Activated CD8-positive, alpha-beta T cell treated with anti-CD3 and anti-CD28 coated beads, Interleukin-2, amount 10 ng/mL, durations not matched to agents 7 days and 5 days (primary cell): Measurements from ENCODE around the gene ZNRF4. TPM values are rescaled to one million over a fixed set of nuclear protein-coding genes. Genes with fewer than 3 reads are reported as not detected.

Experiments used
- ATAC-seq: fragments of 150-1000 bp; cut with Tn5 transposase; one replicate; pipeline ENCODE4 v1.10.0; 2021; ENCODE audit warnings: moderate library complexity
- CTCF ChIA-PET: fragments of 350-600 bp; sonication (Branson Sonifier 250); formaldehyde crosslinking; loops from one replicate; lab custom pipeline; 2021; ENCODE audit warnings: antibody characterized with exemption; lab: Charles Lee
- POLR2A ChIA-PET: fragments of 350-600 bp; sonication (Branson Sonifier 250); formaldehyde crosslinking; loops from one replicate; lab custom pipeline; 2021; ENCODE audit warnings: antibody characterized with exemption; lab: Charles Lee
- DNase-seq: peaks from one replicate; pipeline ENCODE4 v3.0.0-alpha.2; 2020
- H3K27ac Mint-ChIP-seq: one replicate; pipeline ENCODE4 v1.8.0; 2021; ENCODE audit warnings: mild to moderate bottlenecking, mixed read lengths
- H3K27me3 Mint-ChIP-seq: one replicate; pipeline ENCODE4 v1.8.0; 2021; ENCODE audit warnings: low read depth, mixed read lengths
- H3K36me3 Mint-ChIP-seq: one replicate; pipeline ENCODE4 v1.8.0; 2021; ENCODE audit warnings: low read depth, mixed read lengths
- H3K4me1 Mint-ChIP-seq: one replicate; pipeline ENCODE4 v1.8.0; 2021; ENCODE audit warnings: low read depth, mixed read lengths
- H3K4me3 Mint-ChIP-seq: one replicate; pipeline ENCODE4 v1.8.0; 2021; ENCODE audit warnings: mild to moderate bottlenecking, mixed read lengths
- H3K9me3 Mint-ChIP-seq: one replicate; pipeline ENCODE4 v1.8.0; 2022; ENCODE audit warnings: mixed read lengths; ENCODE audit not compliant: insufficient read depth
- total RNA-seq, 2 experiments: library from RNA; stranded (reverse); gene quantifications; one replicate each; pipeline ENCODE4 v1.2.3, GENCODE V29; 2021

Gene ZNRF4
- total RNA-seq, 2 experiments from 2014 or later, result not detected

DNA sequence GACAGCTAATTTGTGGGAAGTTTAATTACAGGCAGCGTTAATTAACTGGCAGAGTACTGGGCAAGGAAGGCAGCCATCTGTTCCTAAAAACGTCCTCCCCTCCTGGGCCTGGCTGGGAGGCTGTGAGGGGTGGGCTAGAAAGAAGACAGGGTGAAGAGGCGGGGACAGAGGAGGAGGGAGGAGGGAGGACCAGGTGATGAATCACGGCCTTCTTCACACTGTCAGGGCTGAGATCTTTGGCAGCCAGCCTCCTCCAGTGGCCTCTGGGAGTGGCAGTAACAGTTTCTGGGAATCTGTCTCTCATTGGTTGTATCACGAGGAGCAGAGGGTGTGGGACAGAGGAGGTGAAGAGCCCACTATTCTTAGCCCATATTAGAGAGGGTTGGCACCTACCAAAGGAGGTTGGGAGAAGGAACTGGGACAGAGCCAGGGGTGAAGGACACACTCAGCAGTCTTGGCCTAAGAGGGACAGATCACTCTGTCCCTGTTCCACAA is 9.6 kb upstream of the ZNRF4 start:
- CTCF ChIA-PET, result no interaction called here

DNA sequence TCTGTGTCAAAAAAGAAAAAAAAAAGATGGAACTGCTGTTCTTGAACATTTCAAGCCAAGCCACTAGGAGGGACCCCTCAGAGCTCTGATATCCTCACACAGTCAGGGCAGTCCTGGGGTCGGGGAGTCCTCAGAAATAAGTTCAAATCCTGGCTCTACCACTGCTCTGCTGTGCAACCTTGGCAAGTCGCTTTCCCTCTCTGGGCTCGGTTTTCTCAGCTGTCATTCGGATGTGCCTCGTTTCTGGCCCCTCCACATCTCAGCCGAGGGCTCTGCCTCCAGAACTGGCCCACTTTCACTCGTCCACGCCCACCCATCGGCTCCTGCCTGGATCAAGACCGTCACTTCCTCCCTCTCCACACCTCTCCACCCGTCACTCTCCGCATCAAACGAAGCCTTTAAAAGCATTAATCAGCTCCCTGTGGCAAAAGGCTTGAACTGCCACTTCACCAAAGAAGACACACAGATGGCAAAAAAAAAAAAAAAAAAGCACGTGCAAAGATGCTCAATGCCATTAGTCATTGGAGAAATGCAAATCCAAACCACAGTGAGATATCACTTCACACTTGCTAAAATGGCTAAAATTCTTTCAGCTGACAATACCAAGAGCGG is 7.4 kb upstream of the ZNRF4 start:
- H3K27ac Mint-ChIP-seq, result no peak overlapping the region
- no peak overlapping the region for H3K4me3 Mint-ChIP-seq
- ATAC-seq, result no peak
- ChIA-PET CTCF (no interaction called here), POLR2A (no interaction called here)
- H3K9me3 Mint-ChIP-seq, result no peaks in the 10 kb centered on the region
- H3K27me3 Mint-ChIP-seq, result no peaks in the 10 kb centered on the region
- no peaks in the 10 kb centered on the region for H3K4me1 Mint-ChIP-seq
- no peak for DNase-seq
- H3K36me3 Mint-ChIP-seq, result no peaks in the 10 kb centered on the region

More for the DNA sequence above, 9.6 kb upstream of the ZNRF4 start:
- Mint-ChIP-seq H3K27ac (no peak overlapping the region), H3K4me3 (no peak overlapping the region), H3K27me3 (no peaks in the 10 kb centered on the region), H3K9me3 (no peaks in the 10 kb centered on the region), H3K4me1 (no peaks in the 10 kb centered on the region), H3K36me3 (no peaks in the 10 kb centered on the region)
- POLR2A ChIA-PET, result no interaction called here
- ATAC-seq (no peak), DNase-seq (no peak)

DNA sequence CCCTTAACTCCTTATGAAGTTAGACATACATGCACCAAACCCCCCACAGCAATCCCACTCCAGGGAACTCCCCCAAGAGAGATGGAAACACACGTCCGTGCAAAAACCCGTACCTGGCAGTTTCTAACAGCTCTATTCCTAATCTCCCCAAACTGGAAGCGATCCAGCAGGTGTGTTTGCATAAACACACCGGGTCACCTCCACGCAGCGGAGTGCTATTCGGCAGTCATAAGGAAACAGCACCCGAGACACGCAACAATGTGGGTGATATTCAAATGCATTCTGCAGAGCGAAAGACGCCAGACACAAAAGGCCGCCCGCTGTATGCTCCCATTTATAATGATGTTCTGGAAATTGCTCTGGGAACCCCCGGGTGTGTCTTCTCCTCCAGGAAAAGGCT is 6.8 kb upstream of the ZNRF4 start:
- ATAC-seq (no peak), DNase-seq (no peak)
- H3K27ac Mint-ChIP-seq, result no peak overlapping the region
- no peaks in the 10 kb centered on the region for H3K9me3 Mint-ChIP-seq
- no peak overlapping the region for H3K4me3 Mint-ChIP-seq
- no peaks in the 10 kb centered on the region for H3K4me1 Mint-ChIP-seq
- ChIA-PET POLR2A (no interaction called here), CTCF (no interaction called here)
- no peaks in the 10 kb centered on the region for H3K36me3 Mint-ChIP-seq
- no peaks in the 10 kb centered on the region for H3K27me3 Mint-ChIP-seq

DNA sequence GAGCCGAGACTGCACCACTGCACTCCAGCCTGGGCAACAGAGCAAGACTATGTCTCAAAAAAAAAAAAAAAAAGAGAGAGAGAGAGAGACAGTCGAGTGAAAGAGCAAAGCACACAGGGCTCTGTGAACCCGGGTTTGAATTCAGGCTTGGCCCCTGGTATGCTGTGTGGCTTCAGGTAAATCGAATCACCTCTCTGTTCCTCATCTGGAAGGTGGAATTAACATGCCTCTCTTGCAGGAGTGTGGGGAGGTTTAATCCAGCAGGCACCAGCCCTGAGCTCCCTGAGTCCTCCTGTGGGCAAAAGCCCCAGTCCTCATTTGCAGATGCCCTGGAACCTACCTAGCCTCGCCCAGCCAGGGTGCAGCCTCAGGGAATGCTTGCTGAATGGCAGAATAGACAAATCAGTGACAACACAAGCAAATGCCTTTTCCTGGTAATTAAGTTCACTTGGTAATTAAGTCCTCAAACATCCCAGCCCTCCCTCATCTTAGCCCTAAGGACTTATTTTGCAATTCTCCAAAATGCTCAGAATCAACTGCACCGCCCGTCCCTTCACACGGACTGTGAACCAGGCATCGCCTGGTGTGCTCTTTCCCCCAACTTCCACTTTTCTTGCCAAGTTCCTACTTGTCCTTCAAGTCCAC is 4.6 kb upstream of the ZNRF4 start:
- ChIA-PET CTCF (no interaction called here), POLR2A (no interaction called here)
- no peak for ATAC-seq
- H3K36me3 Mint-ChIP-seq, result no peaks in the 10 kb centered on the region
- H3K27ac Mint-ChIP-seq, result no peak overlapping the region
- H3K9me3 Mint-ChIP-seq, result no peaks in the 10 kb centered on the region
- H3K4me1 Mint-ChIP-seq, result no peaks in the 10 kb centered on the region
- no peak for DNase-seq
- no peaks in the 10 kb centered on the region for H3K27me3 Mint-ChIP-seq
- H3K4me3 Mint-ChIP-seq, result no peak overlapping the region

DNA sequence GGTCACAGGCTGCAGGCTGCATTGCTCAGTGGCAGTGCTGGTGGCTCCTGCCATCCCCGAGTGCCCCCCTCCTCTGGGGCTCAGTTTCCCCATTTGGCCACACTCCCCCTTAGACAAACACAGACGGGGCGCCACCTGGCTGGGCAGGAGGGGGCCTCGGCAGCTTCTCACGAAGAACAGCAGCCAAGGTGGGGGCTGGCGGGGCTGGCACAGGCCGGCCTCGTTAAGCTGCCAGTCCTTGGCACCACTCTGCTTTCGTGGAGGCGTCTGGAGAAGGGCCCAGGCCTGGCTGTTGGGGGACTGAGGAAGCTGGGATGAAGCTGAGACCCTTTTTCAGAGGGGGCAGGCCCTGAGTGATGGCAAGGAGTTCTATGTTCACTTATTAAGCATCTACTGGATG is 3.7 kb upstream of the ZNRF4 start:
- no peak for ATAC-seq
- POLR2A ChIA-PET, result no interaction called here
- Mint-ChIP-seq H3K36me3 (no peaks in the 10 kb centered on the region), H3K4me3 (no peak overlapping the region), H3K4me1 (no peaks in the 10 kb centered on the region), H3K27ac (no peak overlapping the region), H3K27me3 (no peaks in the 10 kb centered on the region), H3K9me3 (no peaks in the 10 kb centered on the region)
- CTCF ChIA-PET, result no interaction called here
- no peak for DNase-seq

- H3K4me1 Mint-ChIP-seq, result no peaks in the 10 kb centered on the region
- no peak overlapping the region for H3K4me3 Mint-ChIP-seq
- H3K27me3 Mint-ChIP-seq, result no peaks in the 10 kb centered on the region
- H3K36me3 Mint-ChIP-seq, result no peaks in the 10 kb centered on the region
- DNase-seq, result peak; percentile 22
- no peak overlapping the region for H3K27ac Mint-ChIP-seq
- ATAC-seq, result no peak
- ChIA-PET POLR2A (no interaction called here), CTCF (interaction anchor here (0.9 kb wide), 1 partner anchor 27 kb away, joined by 3 read pairs; no protein-coding TSS in a partner anchor)
- no peaks in the 10 kb centered on the region for H3K9me3 Mint-ChIP-seq
Measured at GRCh38 chr19:5452594-5453565, 2.3 kb upstream of the ZNRF4 start.

- no peak for DNase-seq
- Mint-ChIP-seq H3K4me1 (no peaks in the 10 kb centered on the region), H3K36me3 (no peaks in the 10 kb centered on the region), H3K27me3 (no peaks in the 10 kb centered on the region), H3K27ac (no peak overlapping the region), H3K4me3 (no peak overlapping the region), H3K9me3 (no peaks in the 10 kb centered on the region)
- no peak for ATAC-seq
- ChIA-PET POLR2A (no interaction called here), CTCF (no interaction called here)
Measured at GRCh38 chr19:5454743-5455142, 474 bp upstream of the ZNRF4 start.

DNA sequence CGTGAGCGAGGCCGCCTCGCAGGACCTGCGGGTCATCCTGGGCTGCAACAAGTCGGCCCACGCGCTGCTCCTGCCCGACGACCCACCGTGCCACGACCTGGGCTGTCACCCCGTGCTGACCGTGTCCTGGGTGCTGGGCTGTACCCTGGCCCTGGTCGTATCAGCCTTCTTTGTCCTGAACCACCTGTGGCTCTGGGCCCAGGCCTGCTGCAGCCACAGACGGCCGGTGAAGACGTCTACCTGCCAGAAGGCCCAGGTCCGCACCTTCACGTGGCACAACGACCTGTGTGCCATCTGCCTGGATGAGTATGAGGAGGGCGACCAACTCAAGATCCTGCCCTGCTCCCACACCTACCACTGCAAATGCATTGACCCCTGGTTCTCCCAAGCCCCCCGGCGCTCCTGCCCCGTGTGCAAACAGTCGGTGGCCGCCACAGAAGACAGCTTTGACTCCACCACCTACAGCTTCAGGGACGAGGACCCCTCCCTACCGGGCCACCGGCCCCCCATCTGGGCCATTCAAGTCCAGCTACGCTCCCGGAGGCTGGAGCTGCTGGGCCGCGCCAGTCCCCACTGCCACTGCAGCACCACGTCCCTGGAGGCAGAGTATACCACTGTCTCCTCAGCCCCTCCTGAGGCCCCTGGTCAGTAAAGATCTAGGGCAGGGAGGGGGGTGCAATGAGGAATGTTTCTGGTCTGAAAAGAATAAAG is 1.1 kb downstream of the ZNRF4 start:
- DNase-seq (no peak), ATAC-seq (no peak)
- H3K27ac Mint-ChIP-seq, result no peak overlapping the region
- ChIA-PET CTCF (no interaction called here), POLR2A (no interaction called here)
- no peak overlapping the region for H3K4me3 Mint-ChIP-seq
- H3K4me1 Mint-ChIP-seq, result no peaks in the 10 kb centered on the region
- H3K36me3 Mint-ChIP-seq, result no peaks in the 10 kb centered on the region
- no peaks in the 10 kb centered on the region for H3K27me3 Mint-ChIP-seq
- H3K9me3 Mint-ChIP-seq, result no peaks in the 10 kb centered on the region

DNA sequence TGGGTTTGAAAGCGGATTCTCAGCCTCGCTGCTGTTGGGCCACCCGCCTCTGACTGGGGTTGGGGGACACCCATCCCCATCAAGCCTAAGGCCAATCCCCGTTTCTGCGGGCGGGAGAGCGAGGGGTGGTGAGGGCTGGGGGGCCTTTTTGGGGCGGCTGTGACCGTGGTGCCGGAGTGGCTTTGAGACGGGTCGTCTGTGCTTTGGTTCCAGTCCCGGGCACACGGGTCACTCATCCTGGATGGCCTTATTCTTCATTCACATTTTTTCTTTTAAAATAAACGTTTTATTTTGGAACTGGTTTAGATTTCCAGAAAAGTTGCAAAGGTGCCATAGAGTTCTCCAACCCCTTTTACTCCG is 1.6 kb downstream of the ZNRF4 start:
- ChIA-PET POLR2A (no interaction called here), CTCF (no interaction called here)
- H3K4me3 Mint-ChIP-seq, result no peak overlapping the region
- ATAC-seq, result no peak
- H3K27me3 Mint-ChIP-seq, result no peaks in the 10 kb centered on the region
- no peak overlapping the region for H3K27ac Mint-ChIP-seq
- no peaks in the 10 kb centered on the region for H3K9me3 Mint-ChIP-seq
- H3K36me3 Mint-ChIP-seq, result no peaks in the 10 kb centered on the region
- DNase-seq, result no peak
- no peaks in the 10 kb centered on the region for H3K4me1 Mint-ChIP-seq

- DNase-seq (no peak), ATAC-seq (no peak)
- ChIA-PET POLR2A (no interaction called here), CTCF (no interaction called here)
- H3K4me1 Mint-ChIP-seq, result no peaks in the 10 kb centered on the region
- no peak overlapping the region for H3K27ac Mint-ChIP-seq
- no peaks in the 10 kb centered on the region for H3K36me3 Mint-ChIP-seq
- H3K27me3 Mint-ChIP-seq, result no peaks in the 10 kb centered on the region
- H3K9me3 Mint-ChIP-seq, result no peaks in the 10 kb centered on the region
- H3K4me3 Mint-ChIP-seq, result no peak overlapping the region
Measured at GRCh38 chr19:5457709-5458108, 2.5 kb downstream of the ZNRF4 start.

- no peaks in the 10 kb centered on the region for H3K9me3 Mint-ChIP-seq
- DNase-seq (no peak), ATAC-seq (no peak)
- no peaks in the 10 kb centered on the region for H3K27me3 Mint-ChIP-seq
- no peak overlapping the region for H3K27ac Mint-ChIP-seq
- H3K36me3 Mint-ChIP-seq, result no peaks in the 10 kb centered on the region
- no peak overlapping the region for H3K4me3 Mint-ChIP-seq
- ChIA-PET POLR2A (no interaction called here), CTCF (no interaction called here)
- H3K4me1 Mint-ChIP-seq, result no peaks in the 10 kb centered on the region
Measured at GRCh38 chr19:5458420-5458819, 3.2 kb downstream of the ZNRF4 start.
